GM19025 (cell line): ENCODE results near the gene LRP1B.

Source experiments
- ATAC-seq: cut with Tn5 transposase; IDR thresholded peaks from one replicate; pipeline ENCODE4 v1.9.1; 2021; ENCODE audit warnings: mild to moderate bottlenecking, low read depth, moderate library complexity; ENCODE audit not compliant: unreplicated experiment

Gene LRP1B

GRCh38 chr2:142042536-142043199 is 88.1 kb downstream of the LRP1B start:
- no peak for ATAC-seq

DNA sequence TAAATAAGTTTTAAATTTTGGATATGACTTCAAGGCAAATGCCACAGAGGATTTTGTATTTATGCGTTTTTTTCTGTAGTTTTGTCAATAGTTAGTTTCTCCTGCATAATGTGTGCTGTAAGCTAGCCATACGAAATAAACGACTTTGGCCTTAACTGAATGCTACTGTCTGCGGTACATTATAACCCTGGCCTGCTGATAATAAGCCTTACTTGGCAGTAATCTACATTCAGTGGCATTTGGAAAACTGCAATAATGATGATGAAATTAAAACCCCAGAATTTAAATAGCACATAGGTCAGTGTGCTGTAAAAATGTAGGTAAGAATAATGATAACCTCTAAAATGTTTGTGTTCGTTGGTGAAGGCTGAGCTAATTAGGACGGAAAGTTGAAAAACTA is 88.8 kb downstream of the LRP1B start:
- no peak for ATAC-seq

DNA sequence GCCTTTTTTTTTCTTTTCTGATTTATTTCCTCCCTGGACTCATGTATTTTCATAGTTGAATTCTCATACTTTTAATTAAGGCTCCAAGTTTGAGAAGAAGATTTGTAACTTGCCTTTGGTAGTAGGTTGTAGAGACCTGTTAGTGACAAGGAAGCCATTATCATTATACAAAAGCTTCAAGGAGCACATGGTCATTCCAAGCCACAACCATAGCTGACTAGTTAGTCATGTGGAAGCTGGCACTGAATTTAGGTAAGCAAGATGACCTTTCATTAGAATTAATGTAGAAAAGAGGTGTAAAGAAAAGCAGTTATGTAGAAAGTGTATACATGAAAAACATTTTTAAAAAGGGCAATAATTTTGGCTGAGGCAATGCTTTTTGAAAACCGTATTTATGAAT is 89.7 kb downstream of the LRP1B start:
- no peak for ATAC-seq

DNA sequence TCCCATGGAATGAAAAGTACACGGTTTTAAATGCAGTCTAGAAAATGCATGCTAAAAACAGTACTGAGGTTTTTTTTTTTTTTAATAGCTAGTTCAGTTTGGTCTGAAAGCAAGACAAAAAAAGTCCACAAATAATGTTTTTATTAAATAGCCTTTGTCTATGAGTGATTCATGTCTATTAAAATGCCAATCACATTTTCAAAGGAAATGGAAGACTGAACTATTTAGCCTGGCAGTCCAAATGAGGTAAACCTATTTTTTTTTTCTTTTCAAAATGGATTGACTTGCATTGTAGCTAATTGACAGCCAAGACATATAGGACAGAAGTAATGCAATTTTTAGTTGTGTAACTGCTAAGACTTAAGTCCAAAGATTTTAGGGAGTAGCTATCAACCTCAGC is 90.3 kb downstream of the LRP1B start:
- no peak for ATAC-seq

- no peak for ATAC-seq
These were observed 92.0 kb downstream of the LRP1B start for GRCh38 chr2:142038826-142039225.

DNA sequence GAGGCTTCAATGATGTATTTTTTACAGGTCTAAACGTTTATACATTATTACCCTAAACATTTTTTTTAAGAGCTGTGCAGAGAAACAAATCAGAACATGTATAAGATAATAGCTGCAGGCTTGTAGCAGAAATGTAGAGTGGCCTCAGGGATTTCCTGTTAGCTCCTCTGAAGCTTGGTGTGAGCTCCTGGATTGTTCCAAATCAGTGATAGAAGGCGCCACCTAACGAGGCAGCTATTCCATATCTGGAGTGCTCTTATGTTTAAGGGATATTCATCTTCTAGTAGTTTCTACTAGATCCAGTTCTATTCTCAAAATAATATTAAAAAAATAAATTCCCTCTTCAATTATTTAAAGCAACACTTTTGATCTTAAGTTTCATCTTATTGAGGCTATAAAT is 93.1 kb downstream of the LRP1B start:
- no peak for ATAC-seq

DNA sequence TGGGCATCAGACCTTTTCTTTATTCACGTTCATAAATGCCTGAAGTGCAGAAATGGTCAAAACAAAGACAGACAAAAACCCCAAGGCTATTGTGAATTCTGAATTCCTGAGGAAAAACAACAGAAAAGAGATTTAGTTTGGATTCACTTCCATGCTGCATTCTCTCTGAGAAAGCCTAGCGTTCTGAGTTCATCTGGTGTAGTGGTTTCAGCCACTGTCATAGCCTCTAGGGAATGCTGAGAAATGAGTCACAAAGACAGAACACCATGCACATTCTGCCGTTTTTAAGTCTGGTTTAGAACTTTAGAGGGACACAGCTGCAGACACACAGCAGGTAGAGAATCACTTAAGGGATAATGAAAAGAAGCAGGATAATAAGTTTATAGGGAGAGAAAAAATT is 93.8 kb downstream of the LRP1B start:
- no peak for ATAC-seq

DNA sequence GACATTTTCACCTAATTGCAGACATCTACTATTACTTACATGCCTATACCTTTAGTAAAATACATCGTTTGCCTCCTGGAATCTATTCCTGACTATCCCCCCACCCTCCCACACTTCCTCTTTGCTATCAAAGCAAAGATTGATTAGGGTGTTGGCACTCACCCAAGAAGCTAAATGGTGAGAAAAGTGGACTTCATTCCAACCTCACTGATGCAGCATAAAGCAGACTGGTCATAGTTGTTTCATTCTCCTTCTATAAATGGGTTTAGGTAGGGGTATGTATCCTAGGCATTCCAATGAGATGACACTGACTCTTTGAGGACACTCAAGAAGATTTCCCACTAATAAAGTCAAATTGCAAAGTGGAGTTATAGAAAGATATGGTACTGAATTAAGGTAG is 97.4 kb downstream of the LRP1B start:
- no peak for ATAC-seq

- ATAC-seq = no peak
These were observed 99.2 kb downstream of the LRP1B start for GRCh38 chr2:142031656-142032055.

GRCh38 chr2:142030735-142031134 is 100.1 kb downstream of the LRP1B start:
- no peak for ATAC-seq

- no peak for ATAC-seq
These were observed 100.8 kb downstream of the LRP1B start for GRCh38 chr2:142029974-142030373.

DNA sequence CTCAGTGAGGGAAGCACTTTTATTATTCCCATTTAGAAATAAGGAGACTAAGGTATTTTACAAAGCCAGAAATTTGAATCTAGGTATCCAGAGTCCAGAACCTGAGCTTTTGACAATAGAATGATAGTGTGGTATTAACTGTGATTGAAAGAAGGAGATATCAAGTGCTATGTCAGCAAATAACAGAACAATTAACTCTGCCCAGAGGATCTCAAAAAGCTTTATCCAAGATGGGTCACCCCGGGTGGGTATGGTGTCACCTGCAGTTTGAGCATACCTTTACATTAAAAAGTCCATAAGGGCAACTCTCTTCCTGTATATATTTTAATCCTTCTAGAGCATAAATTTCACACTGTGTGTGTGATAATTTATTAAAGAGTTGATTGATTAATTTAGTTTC is 105.4 kb downstream of the LRP1B start:
- ATAC-seq = no peak

- ATAC-seq = no peak
These were observed 110.4 kb downstream of the LRP1B start for GRCh38 chr2:142020368-142020767.

DNA sequence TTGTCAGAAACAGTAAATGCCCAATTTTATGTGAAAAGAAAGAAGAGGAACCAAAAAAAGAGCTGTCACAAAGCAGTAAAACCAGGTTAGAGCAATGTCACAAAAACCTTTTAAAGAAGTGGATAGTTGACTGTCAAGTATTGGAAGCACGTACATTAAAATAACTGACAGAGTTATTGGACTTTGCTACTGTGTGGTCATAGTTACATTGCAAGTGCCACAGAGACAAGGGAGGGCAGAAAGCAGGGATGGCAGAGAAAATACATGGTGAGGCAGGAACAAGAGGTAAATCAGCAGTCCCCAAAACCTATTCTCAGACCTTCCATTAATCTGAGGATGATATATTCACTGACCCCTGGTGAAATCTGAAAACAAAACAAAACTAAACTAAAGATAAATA is 116.3 kb downstream of the LRP1B start:
- ATAC-seq = no peak

- no peak for ATAC-seq
These were observed 118.0 kb downstream of the LRP1B start for GRCh38 chr2:142012797-142013196.

DNA sequence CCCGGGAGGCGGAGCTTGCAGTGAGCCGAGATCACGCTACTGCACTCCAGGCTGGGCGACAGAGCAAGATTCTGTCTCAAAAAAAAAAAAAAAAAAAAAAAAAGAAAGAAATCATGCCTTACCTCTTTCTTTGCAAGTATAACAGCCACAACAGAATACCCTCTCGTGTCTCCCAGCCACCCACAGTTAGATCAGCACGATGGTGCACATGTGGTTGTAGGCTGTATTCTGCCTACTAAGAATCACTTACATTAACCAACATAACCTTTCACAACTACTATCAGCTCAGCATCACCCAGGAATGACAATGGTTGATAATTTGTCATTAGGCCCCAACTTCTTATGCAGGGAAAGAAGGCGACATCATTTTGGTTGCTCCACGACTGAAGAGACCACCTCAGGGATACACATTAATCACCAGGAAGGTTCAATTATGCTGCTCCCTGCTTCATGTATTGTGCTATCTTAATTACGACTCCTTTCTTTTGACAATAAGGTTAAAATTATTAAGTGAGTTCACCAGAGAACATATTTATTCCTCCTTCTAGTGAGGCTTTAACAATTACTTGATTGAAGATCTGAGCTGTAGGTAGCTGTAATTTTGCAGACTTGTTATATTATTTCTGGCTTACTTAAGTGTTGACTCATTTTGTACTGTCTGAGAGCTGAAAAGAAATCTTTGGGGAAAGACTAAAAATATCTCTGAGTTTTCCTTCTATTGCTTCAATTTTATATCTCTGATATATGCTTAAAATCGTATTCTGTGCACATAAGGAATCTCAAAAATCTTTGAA is 120.1 kb downstream of the LRP1B start:
- ATAC-seq = no peak

- ATAC-seq = no peak
These were observed 122.6 kb downstream of the LRP1B start for GRCh38 chr2:142008135-142008744.

DNA sequence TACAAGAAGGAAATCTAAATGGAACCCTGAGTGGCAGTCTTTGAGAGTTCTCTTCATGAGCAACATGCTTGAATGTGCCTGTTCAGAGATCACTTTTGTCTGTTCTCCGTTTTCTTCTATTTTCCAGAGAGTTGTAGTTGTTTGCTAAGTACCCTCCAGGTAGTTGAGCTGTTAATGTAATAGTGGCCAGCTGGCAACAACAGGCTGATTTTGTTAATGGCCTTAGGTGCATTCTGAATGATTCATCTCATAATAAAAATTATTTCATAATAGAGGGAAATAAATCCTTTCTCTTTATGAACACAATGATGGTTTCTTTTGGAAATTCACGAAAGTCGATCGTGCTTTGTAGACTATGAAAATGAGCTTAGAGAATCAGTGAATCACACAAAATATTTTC is 136.8 kb downstream of the LRP1B start:
- ATAC-seq = no peak

DNA sequence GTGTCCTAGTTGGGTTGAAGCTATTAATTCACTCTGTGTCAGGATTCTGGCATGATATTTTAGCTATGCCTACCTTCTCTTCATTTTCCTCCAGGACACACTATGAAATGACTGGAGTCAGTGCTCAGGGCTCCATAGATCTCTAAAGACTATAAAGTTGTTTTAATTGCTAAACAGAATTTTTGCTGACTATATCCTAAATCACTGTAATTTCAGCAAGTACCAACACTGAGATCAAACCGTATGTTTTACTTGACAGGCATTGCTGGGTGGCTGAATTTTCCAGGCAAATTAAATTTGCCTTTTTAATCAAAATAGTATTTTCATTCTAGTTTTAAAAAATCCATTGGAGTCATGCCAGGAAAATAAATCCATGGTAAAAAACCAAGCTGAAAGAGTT is 138.1 kb downstream of the LRP1B start:
- no peak for ATAC-seq

- ATAC-seq = no peak
These were observed 162.4 kb downstream of the LRP1B start for GRCh38 chr2:141968433-141968832.

GRCh38 chr2:141967980-141968379 is 162.8 kb downstream of the LRP1B start:
- no peak for ATAC-seq

GRCh38 chr2:141967503-141967902 is 163.3 kb downstream of the LRP1B start:
- ATAC-seq = no peak
